Measurements from ENCODE around the gene ADAMTS17.
"Not testable (repeated sequence)": the region's sequence is repeated elsewhere in the genome, so short reads cannot be mapped to it uniquely, and the experiment has no call there.

The ADAMTS17 gene

DNA sequence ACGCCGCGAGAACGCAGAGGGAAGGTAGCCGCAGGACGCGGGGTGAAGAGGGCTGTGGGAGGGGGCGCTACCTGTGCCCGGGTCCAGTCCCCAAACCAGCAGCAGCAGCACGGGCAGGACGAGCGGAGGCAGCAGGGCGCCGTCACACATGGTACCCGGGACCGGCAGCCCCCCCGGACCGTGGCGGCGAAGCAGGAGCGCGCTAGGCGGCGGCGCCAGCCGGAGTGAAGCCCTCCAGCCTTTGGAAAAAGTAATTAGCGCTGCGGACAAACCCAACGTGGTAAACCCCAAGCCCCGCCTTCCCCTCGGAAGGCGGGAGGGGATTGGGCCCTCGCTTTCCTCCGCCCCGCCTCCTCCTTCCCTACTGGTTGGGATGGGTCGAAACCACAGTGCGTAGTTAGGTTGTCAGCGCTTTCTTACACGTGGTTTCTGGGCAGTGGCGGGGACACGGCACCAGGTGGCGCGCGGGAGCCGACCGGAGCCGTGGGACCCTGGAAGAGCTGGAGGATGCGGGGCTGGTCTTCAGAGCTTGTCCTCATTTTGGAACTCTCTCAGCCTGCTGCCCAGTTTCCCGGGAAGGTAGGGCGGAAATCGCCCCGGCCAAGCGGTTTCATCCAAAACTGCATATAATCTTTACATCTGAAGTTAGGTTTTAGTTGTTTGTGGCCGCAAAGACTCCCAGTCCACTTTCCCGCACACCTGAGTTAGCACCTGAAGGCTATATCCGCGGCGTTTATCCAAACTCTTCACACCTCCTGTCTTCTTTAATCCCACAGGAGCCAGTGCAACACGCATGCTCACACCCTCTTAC lies at the start of gene ADAMTS17:
Gene ADAMTS17 (minus strand): TSS at position 226 of the 811 bp plus-strand sequence. CDS start 76 bp downstream, at position 150.
- peak; percentile 94 for DNase-seq

- no peak for DNase-seq
Measured at GRCh38 chr15:100385300-100386050, 43.7 kb upstream of the ADAMTS17 start.

GRCh38 chr15:100384108-100384410 lies 42.3 kb upstream of the ADAMTS17 start:
- no peak for DNase-seq

DNA sequence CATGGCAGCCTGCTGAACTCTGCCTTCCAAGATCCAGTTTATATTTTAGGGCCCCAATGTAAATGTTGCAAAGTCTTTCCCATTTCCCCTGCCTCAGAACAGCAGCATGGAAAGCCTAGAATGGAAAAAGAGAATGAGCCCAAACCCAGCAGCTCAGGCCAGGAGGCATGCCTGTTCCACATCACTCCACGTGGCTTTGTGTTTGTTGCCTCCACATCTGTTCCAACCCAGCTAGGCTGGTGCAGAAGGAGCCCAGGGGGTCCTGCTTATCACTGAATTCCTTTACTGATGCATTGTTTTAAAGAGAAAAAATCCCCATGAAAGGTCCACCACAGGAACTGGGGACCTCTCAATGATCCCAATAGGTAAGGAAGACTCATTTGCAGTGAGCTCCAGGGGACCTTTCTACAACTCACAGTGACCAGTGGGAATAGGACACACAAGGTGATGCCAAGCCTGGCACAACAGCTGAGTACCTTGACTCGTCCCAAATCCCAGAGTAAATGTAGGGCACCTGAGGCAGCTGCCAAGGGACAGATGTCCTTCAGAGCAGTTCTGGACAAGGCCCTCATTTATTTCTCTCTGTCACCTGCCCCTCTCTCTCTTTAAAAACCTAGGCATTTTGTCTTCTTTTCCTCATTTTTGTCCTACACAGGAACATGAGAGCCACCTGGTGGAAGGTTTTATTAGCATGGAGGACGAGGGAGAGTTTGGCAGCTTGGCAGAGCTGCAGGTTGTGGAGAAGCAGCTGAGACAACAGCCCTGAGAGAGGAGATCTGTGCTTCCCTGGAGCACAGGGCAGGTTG lies 41.7 kb upstream of the ADAMTS17 start:
- DNase-seq = no peak

GRCh38 chr15:100373942-100374341 lies 32.2 kb upstream of the ADAMTS17 start:
- DNase-seq = no peak

DNA sequence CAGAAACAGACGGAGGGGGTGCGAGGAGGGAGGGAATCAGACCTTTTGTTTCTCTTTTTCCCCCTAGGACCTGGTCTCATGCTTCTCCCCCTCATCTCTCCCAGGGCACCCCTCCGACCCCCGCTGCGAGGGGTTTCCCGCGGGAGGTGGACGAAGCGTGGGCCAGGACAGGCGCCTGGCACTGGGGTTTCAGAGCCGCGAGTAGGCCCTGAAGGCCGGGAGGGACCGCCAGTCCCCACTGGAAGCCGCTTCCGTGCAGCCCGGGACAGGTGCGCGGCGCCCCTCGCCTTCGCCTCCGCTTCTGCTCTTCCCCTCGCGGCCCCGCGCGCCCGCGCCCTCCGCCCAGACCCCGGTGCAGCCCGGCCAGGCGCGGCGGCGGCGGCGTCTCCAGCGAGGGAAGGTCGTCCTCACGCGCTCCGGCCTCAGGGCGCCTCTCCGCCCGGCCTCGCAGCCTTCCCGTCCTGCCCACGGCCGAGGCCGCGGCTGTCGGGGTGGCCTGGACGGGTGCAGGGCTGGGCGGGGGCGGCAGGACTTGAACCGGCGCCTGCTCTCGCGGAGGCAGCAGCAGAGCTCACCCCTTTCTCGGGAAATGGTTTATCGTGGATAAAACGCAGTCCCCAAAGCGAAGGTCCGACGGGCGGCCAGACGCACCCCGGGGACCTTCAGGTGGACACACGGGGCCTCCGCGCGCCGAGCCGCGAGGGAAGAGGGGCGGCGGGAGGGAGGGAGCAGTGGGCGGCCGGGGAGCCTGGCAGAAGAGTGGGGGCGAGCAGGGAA lies 31.5 kb upstream of the ADAMTS17 start:
- DNase-seq = no peak

DNA sequence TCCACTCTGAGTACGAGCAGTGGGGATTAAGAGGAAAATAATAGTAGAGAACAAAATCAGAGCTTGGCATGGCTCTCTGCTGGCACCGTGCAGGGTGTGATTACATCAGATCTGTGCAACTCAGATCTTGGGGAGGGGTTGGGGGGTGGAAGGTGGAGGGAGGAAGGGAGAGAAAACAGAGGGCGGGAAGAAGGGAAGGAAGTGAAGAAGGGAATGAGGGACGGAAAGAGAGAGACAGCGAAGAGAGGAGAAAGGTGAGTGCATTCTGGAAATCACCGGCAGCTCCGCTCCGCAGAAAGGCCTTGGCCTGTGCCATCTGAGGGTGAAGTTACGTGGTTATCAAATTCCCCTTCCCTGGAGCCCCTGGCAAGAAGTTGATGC lies 31.0 kb upstream of the ADAMTS17 start:
- no peak for DNase-seq

DNA sequence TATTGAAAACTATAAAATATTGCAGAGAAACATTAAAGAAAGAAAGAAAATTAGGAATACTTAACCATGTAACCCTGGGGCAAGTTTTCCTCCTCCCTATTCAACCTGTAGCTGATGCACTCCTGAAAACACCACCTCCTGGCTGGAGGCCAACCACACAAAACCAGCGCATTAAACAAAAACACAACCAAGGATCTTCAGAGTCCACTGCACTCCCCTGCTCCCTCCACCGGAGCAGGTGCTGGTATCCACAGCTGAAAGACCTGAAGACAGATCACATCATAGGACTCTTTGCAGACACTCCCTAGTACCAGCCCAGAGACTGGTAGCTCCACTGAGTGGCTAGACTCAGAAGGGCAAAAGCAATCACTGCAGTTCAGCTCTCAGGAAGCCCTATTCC lies 13.6 kb upstream of the ADAMTS17 start:
- DNase-seq = no peak

GRCh38 chr15:100353449-100353848 lies 11.7 kb upstream of the ADAMTS17 start:
- no peak for DNase-seq

DNA sequence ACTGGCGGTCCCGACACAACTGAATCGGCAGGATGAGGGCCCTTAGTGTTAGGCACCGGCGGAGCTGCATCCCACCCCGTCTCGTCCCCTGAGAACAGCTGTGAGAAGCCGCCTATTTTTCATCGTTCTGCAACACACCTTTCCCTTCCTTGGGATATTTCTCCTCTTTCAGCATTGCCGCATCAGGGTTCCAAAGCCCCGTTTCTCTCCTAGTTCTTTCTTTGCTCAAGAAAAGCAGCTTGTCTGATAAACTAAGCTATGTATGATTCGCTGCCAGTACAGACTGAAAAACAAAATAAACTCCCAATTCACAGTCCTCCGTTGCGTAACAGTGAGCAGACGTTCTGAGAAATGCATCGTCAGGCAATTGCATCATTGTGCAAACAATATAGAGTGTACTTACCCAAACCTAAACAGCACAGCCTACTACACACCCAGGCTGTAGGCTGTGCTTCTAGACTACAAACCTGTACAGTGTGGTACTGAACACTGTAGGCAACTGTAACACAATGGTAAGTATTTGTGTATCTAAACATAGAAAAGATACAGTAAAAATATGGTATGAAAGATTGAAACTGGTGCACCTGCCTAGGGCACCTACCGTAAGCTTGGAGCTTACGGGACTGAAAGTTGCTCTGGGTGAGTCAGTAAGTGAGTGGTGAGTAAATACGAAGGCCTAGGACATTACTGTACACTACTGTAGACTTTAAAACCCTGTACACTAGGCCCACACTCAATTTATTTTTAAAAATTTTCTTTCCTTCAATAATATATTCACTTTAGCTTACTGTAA lies 8.9 kb upstream of the ADAMTS17 start:
- DNase-seq = no peak

DNA sequence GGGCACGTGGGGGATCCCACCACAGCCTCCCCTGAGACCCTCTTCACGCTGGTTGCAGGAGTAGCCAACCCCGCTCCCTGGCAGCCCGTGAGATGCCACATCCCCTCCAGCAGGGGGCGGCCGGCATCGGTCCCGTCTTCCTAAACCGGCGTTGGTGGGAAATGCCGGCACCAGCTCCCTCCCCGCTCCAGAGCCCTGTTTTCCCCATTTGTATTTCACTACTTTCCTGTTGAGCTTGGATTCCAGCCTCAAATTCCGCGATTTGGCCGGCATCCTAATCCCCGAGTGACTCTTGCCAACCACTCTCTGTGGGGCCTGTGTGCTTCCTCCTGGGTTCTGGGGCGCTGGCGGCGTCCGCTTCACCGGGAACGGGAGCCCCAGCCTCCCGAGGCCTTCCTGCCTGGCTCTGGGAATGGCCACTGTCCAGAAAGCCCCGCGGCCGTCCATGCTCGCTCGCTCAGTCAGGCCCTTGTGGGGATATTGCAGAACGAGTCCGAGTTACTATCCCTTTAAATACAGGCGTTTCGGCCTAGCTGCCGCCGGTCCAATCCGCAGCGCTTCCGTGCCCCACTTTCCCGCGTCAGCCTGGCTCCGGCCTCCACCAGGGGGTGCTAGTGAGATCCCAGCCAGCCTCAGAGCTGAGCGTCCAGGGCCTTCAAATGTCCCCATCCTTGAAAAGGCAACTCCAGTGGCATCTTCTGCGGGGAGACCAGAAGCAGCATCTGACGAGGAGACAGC lies 8.1 kb upstream of the ADAMTS17 start:
- peak; percentile 84 for DNase-seq

- no peak for DNase-seq
Measured at GRCh38 chr15:100349321-100349695, 7.5 kb upstream of the ADAMTS17 start.

DNA sequence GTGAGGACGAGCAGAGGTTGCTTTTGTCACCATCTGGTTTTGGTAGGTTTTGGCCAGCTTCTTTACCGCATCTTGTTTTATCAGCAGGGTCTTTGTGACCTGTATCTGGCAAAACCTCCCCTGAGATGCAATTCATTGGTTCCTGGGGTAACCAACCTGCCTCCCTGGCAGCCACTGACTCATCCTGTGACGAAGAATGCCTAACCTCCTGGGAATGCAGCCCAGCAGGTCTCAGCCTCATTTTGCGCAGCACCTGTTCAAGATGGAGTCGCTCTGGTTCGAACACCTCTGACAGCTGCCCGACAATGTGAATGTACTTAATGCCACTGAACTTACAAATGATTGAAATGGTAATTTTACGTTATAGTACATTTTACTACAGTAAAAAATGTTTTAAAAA lies 6.8 kb upstream of the ADAMTS17 start:
- DNase-seq = no peak

DNA sequence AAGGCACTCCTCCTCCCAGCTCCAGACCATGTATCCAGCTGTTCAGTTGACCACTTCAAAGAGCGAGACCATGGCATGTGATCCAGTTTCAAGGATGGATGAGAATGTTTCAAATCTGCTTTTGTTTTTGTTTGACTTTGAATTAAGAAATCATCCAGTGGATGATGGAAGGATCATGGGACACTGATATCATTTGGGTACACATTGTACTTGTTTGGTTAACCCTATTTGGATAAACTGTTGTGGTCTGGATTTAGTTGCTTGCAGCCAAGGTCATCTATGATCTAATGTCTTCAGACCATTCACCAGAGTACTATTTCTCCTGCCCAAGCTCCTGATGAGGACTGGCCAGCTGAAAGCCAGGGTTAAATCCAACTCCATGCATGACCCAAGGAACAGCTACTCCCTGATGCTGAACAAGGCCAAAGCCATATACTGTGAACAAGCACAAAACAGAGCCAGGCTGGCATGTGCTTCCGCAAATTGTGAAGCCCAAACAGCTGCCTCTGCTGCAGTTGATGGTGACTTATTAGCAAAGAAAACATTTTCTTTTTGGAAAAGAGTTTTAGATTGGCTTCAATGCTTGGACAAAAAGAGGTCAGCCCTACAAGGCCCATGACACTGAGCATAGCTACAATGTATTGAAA lies 5.2 kb upstream of the ADAMTS17 start:
- no peak for DNase-seq

DNA sequence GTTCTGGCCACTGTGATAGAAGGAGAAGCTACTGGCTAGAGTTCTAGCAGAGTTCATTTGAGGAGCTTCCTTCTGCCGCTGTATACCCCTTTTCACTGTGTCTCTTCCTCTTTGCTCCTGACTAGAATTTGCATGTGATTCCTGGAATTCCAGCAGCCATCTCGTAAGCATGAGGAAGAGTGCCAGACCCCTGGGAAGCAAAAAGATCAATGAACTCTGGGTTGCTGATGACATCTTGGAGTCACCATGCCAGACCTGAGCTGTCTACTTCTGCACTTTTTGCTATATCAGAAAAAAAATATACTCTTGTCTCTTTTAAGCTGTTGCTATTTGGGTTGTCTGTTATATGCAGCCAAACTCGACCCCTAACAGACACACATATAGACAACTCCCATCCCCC lies 3.7 kb upstream of the ADAMTS17 start:
- DNase-seq = no peak

DNA sequence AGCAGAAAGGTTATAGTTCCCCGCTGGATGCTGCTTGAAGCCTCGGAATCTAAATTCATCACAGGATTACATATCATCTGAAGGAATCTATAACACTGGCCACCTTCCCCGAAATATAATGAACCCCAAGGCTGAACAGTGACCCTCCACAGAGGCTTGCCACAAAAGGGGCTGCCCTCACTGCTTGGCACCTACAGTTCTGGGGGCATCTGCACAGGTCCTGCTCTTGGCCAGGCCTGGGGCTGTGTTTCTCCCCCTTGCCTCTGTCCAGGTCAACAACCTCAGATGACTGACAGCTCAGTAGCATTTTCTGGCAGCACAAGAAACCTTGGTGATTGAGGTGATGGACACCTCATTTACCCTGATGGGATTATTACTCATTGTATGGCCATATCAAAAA lies 1.5 kb upstream of the ADAMTS17 start:
- no peak for DNase-seq

GRCh38 chr15:100341239-100341749 lies 481 bp downstream of the ADAMTS17 start:
- no peak for DNase-seq

- DNase-seq = no peak
Measured at GRCh38 chr15:100340721-100341238, 995 bp downstream of the ADAMTS17 start.

- DNase-seq = no peak
Measured at GRCh38 chr15:100339999-100340398, 1.8 kb downstream of the ADAMTS17 start.

DNA sequence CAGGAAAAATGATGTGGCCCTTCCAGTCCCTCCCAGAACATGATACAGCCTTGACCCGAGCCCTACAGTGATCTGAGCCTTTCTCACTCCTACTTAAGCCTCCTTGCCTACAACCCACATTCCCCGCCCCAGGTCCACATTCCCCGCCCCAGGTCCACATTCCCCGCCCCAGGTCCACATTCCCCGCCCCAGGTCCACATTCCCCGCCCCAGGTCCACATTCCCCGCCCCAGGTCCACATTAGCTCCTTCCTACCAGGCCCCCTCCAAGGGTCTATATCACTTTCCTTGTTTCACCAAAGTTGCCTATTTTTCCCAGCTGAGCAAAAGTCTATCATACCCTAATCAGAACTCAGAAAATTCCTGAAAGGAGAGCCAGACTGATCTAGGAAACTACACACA lies 2.3 kb downstream of the ADAMTS17 start:
- not testable (repeated sequence) for DNase-seq

Measured in activated T-cell treated with anti-CD3 and anti-CD28 coated beads for 4 hours (primary cell).